Fibroblast of skin of back (primary cell): ENCODE results near the gene FXR1.
A peak's percentile ranks its signal among the peaks of the same experiment; 100 is the strongest.
"Not testable (repeated sequence)": the region's sequence is repeated elsewhere in the genome, so short reads cannot be mapped to it uniquely, and the experiment has no call there.

Experiments used
- DNase-seq: peaks from one replicate; pipeline ENCODE4 v3.0.0-alpha.2; 2013

FXR1 gene

GRCh38 chr3:180934638-180935037 is 22.2 kb downstream of the FXR1 start:
- peak; percentile 4 for DNase-seq

- no peak for DNase-seq
Observed at GRCh38 chr3:180940826-180941225, 28.4 kb downstream of the FXR1 start.

- DNase-seq, result no peak
Observed at GRCh38 chr3:180947761-180948390, 35.4 kb downstream of the FXR1 start.

GRCh38 chr3:180959691-180960090 is 47.2 kb downstream of the FXR1 start:
- DNase-seq, result no peak

GRCh38 chr3:180961087-180961486 is 48.6 kb downstream of the FXR1 start:
- DNase-seq, result no peak

GRCh38 chr3:180961552-180961951 is 49.1 kb downstream of the FXR1 start:
- DNase-seq, result no peak

- DNase-seq, result no peak
Observed at GRCh38 chr3:180962530-180962929, 50.1 kb downstream of the FXR1 start.

DNA sequence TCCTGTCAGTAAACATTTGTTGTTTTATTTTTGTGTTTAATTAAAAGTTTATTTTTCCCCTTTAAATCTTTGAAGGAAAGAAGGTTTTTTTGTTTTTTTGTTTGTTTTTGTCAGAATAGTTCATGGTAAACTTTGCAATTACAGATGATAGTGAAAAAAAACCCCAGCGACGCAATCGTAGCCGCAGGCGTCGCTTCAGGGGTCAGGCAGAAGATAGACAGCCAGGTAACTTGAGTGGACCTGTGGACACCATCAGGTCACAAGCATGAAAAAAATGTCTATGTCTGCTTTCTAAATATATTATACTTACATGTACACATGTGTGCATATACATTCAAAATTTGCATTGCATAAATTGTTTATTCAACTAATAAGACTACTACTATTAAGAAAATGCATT is 58.5 kb downstream of the FXR1 start:
- no peak for DNase-seq

- no peak for DNase-seq
Observed at GRCh38 chr3:180973543-180973942, 61.1 kb downstream of the FXR1 start.

- no peak for DNase-seq
Observed at GRCh38 chr3:180974286-180974685, 61.8 kb downstream of the FXR1 start.

GRCh38 chr3:180977498-180977897 is 65.0 kb downstream of the FXR1 start:
- no peak for DNase-seq

DNA sequence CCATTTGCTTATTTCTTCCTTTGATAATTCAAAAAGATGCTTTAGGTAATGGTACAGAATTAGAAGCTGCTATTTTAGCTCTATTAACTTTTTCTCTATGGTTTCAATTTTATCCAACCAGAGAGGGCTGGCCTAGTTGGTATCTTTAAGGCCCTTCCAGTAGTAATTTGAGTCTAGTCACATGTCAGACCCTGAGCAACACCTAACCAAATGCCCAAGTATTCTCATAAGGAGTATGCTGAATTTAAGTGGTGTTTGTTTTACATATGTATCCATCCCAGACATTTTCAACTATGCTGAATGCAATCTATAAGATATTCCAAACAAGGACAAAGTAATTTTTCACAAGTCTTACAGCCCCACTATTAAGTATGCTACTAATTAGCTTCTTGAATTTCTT is 67.5 kb downstream of the FXR1 start:
- no peak for DNase-seq

DNA sequence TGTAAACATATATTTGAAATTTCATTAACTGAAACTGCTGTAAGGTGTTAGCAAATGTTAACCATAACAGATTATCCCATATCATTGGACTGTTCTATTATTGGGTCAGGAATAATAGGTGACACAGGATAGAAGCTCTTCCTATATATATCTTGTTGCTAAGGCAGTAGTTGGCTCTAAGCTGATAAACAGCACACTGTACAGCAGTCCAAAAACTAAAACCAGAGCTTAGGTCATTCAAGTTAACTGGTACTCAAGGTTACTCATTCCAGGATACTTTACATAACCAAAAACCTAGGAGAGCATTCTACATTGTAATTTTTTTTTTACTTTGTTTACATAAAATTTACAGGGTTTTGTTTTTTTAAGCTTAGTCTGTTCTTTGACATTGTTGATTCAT is 68.1 kb downstream of the FXR1 start:
- DNase-seq, result peak; percentile 4

- DNase-seq, result no peak
Observed at GRCh38 chr3:180981912-180982311, 69.4 kb downstream of the FXR1 start.

DNA sequence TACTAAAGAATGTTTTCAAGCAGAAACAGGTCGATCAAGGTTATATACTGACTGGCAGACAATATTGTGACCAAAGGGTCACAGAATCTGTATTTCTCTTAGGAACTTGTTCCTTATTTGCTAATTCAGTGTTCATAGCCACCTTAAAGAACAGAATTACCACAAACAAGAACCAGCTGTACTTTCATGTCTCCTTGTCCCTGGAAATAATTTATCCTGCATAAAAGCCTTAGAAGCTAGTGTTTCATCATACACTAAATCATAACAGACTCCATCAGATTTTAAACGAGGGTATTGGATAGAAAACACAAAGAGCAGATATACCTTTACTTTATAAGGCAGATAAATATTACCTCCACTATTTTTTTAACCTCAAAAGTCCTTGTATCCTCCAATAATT is 70.7 kb downstream of the FXR1 start:
- DNase-seq, result no peak

DNA sequence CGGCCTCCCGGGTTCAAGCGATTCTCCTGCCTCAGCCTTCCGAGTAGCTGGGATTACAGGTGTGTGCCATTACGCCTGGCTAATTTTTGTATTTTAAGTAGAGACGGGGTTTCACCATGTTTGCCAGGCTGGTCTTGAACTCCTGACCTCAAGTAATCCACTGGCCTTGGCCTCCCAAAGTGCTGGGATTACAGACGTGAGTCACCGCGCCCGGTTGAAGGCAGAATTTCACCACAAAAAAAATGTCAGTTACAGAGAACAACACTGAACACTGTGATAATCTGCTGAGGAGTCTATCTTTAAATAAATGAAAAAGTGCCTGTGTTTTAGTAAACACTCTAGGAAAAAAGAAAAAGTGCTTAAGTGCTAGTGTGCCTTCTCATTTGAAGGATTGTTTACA is 73.9 kb downstream of the FXR1 start:
- DNase-seq, result not testable (repeated sequence)

DNA sequence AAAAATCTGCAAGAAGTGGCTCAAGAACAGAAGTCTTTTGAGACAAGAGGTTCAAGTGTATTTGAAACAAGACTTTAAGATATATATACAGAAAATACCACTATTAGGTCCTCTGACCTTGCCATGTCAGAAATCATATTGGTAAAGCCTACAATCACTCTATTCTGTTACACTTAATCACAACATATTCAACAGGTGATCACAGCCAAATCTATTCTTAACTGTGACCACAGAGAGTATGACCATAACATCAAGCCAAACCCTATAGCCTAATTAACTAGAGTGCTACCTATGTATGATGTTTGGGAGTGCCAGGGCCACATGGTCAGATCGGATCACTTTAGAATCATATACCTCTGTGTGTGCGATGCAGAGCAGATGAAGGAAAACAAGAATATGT is 74.9 kb downstream of the FXR1 start:
- DNase-seq, result no peak

GRCh38 chr3:180989291-180990163 is 77.1 kb downstream of the FXR1 start, which contains the start of gene DNAJC19:
DNAJC19 (minus strand) TSS chr3:180989736; CDS start chr3:180989602, 134 bp downstream.
- DNase-seq, result peak; percentile 97

DNA sequence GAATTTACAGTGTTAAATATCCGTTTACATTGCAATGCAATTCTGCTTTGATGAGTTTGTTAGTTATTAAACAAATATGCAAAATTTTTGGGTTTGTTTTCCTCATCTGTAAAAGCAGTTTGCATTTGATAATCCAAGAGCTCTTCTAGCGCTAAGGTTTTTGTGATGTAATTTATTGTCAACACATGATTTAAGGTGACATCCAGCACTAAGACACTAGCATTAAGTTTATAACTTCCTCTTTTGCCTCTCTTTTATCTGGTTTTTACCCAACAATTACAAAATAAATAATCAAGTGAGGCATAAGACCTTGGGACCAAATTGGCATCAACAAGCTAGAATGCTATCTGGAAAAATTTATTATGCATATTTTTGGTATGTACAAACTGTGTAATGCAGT is 78.0 kb downstream of the FXR1 start:
- DNase-seq, result no peak

GRCh38 chr3:180996415-180996932 is 84.0 kb downstream of the FXR1 start:
- no peak for DNase-seq

- not testable (repeated sequence) for DNase-seq
Observed at GRCh38 chr3:181002331-181002730, 89.9 kb downstream of the FXR1 start.

DNA sequence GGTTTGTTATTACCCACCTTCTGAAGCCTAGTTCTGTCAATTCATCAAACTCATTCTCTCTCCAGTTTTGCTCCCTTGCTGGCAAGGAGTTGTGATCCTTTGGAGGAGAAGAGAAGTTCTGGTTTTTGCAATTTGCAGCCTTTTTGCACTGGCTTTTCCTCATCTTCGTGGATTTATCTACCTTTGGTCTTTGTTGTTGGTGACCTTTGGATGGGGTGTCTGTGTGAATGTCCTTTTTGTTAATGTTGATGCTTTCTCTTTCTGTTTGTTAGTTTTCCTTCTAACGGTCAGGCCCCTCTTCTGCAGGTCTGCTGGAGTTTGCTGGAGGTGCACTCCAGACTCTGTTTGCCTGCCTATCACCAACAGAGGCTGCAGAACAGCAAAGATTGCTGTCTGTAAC is 91.0 kb downstream of the FXR1 start:
- not testable (repeated sequence) for DNase-seq

GRCh38 chr3:181006541-181006940 is 94.1 kb downstream of the FXR1 start:
- no peak for DNase-seq

DNA sequence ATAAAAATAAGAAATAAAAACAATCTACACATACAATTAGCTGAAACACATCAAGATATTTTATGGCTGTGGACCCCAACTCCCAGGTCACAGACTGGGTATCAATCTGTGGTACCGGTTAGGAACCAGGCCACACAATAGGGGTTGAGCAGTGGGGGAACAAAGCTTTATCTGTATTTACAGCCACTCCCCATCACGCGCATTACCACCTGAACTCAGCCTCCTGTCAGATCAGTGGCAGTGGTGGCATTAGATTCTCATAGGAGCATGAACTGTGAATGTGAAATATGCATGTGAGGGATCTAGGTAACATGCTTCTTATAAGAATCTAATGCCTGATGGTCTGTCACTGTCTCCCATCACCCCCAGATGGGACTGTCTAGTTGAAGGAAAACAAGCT is 94.8 kb downstream of the FXR1 start:
- no peak for DNase-seq
